GM12872 (cell line): ENCODE measurements around the gene GPC6.

Source experiments
- CTCF ChIP-seq: IDR thresholded peaks from 3 replicates; pipeline ENCODE4 v1.5.1; 2011; ENCODE audit warnings: low read depth, mild to moderate bottlenecking, low read length, moderate library complexity; ENCODE audit not compliant: insufficient read depth

Gene GPC6

GRCh38 chr13:94345374-94346195, 1119.0 kb downstream of the GPC6 start:
- 0 out of 3 replicates have a peak, but pooled peaks have one; percentile 13 for TF ChIP-seq CTCF

GRCh38 chr13:94346261-94347019, 1119.8 kb downstream of the GPC6 start:
- no peak for TF ChIP-seq CTCF

GRCh38 chr13:94351292-94351990, 1124.8 kb downstream of the GPC6 start:
- TF ChIP-seq CTCF: no peak

- no peak for TF ChIP-seq CTCF
Measured at GRCh38 chr13:94352057-94352456, 1125.5 kb downstream of the GPC6 start.

- TF ChIP-seq CTCF: no peak
Measured at GRCh38 chr13:94353167-94353710, 1126.6 kb downstream of the GPC6 start.

- TF ChIP-seq CTCF: no peak
Measured at GRCh38 chr13:94359875-94360274, 1133.3 kb downstream of the GPC6 start.
